ENCODE data around the gene WDR86.

Gene WDR86

DNA sequence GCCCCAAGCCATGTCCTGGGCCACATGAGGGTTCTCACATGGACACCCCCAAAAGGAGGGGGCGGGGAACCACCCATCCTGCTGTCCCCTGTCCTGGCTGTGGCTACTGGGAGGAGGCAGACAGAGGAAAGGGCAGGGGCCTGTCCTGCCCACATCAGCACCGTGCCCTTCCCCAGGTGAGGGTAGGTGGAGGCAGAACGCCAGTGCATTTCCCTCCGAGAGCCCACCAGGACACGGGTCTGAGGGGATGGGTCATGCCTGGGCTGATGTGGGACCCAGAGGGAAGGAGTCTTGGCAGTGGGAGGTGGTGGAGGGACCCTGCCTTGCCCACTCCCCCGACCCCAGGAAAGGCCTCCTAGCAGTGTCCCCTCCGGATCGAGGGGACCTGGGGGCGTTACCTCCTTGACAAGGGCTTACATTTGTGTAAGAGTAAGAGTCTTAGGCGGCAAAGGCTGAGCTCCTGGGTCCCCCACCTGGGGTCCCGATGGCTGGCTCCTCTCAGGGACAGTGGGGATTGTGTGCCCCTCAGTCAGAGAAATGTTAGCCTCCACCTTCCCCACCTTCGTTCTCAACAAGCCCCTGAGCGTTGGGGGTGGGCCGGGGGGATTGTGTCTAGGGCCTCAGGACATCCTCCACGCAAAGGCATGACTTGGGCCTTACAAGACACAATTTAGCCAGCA, 24.0 kb upstream of the WDR86 start:
- no peak overlapping the region for H3K4me2 ChIP-seq (ENCODE audit: low read length)
- no peaks in the 10 kb centered on the region for H3F3A ChIP-seq (ENCODE audit: insufficient read depth, low read length)
- H3K9ac ChIP-seq (ENCODE audit: low read length), result no peak overlapping the region
- peaks cover 6% of the 10 kb centered on the region; the same call in 1 of the 2 replicates for H3K27me3 ChIP-seq (ENCODE audit: insufficient read depth, low read length)
- no peak for TF ChIP-seq EZH2 (IDR thresholded peaks at IDR 0.05; ENCODE audit: borderline replicate concordance, low read length)
- TF ChIP-seq, protein P1, sequence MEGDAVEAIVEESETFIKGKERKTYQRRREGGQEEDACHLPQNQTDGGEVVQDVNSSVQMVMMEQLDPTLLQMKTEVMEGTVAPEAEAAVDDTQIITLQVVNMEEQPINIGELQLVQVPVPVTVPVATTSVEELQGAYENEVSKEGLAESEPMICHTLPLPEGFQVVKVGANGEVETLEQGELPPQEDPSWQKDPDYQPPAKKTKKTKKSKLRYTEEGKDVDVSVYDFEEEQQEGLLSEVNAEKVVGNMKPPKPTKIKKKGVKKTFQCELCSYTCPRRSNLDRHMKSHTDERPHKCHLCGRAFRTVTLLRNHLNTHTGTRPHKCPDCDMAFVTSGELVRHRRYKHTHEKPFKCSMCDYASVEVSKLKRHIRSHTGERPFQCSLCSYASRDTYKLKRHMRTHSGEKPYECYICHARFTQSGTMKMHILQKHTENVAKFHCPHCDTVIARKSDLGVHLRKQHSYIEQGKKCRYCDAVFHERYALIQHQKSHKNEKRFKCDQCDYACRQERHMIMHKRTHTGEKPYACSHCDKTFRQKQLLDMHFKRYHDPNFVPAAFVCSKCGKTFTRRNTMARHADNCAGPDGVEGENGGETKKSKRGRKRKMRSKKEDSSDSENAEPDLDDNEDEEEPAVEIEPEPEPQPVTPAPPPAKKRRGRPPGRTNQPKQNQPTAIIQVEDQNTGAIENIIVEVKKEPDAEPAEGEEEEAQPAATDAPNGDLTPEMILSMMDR (IDR thresholded peaks at IDR 0.05; ENCODE audit: low read length), result no peak
- H3K4me3 ChIP-seq (ENCODE audit: low read depth, low read length, poor library complexity, severe bottlenecking), result no peak overlapping the region
- no peaks in the 10 kb centered on the region for H3K9me2 ChIP-seq (ENCODE audit: low read depth, low read length)
- no peaks in the 10 kb centered on the region for H3K36me3 ChIP-seq (ENCODE audit: insufficient read depth, low read length)
- H3K79me2 ChIP-seq (ENCODE audit: insufficient read depth, low read length), result no peaks in the 10 kb centered on the region
- no peak overlapping the region for H3K27ac ChIP-seq (ENCODE audit: low read depth, low read length, poor library complexity, severe bottlenecking)
- peaks cover 13% of the 10 kb centered on the region for H3K4me1 ChIP-seq (ENCODE audit: insufficient read depth, low read length, severe bottlenecking)
- no peaks in the 10 kb centered on the region for H3K9me3 ChIP-seq (ENCODE audit: low read length)
- no peaks in the 10 kb centered on the region for H4K20me1 ChIP-seq (ENCODE audit: insufficient read depth, low read length)
- no peak overlapping the region for H2AFZ ChIP-seq (ENCODE audit: low read length)

DNA sequence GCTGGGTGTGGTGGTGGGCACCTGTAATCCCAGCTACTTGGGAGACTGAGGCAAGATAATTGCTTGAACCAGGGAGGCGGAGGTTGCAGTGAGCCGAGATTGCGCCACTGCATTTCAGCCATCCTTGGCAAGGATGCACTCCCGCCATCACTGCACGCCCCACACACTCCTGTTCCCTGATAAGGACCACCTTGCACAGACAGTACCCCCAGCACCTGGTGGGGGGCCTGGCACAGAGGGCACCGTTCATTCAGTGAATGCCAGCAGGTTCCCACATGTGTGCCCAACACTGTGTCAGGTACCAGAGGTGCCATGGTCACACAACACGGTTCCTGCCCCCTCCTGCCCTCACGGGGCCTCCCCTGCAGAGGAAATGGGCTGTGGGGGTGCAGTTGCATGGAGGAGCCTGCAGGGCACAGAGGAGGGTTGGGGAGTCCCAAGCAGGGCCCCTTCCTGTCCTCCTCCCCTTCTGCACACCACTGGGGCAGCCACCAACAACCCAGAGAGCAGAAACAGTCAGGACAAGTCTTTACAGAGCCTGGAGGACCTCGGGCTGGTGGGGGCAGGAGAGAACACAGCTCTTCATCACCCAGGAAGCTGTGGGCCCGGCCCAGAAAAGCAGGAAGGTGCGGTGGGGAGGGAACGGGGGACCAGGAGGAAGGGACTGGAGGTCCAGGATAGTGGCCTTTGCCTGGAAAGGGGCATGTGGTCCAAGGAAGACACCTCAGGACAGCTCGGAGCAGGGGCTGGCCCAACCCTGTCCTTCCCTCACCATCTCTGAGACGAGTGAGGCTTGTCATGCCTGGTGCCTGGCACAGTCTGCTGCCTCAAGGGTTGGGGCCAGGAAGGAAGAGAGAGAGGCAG, 23.1 kb upstream of the WDR86 start:
- TF ChIP-seq, protein P1 (IDR thresholded peaks at IDR 0.05; ENCODE audit: low read length), result 0 out of 2 replicates have a peak, but pooled peaks have one; percentile 12
- TF ChIP-seq EZH2 (IDR thresholded peaks at IDR 0.05; ENCODE audit: borderline replicate concordance, low read length), result no peak
- Histone ChIP-seq H3K36me3 (ENCODE audit: insufficient read depth, low read length) (no peaks in the 10 kb centered on the region), H3K27ac (ENCODE audit: low read depth, low read length, poor library complexity, severe bottlenecking) (no peak overlapping the region)

DNA sequence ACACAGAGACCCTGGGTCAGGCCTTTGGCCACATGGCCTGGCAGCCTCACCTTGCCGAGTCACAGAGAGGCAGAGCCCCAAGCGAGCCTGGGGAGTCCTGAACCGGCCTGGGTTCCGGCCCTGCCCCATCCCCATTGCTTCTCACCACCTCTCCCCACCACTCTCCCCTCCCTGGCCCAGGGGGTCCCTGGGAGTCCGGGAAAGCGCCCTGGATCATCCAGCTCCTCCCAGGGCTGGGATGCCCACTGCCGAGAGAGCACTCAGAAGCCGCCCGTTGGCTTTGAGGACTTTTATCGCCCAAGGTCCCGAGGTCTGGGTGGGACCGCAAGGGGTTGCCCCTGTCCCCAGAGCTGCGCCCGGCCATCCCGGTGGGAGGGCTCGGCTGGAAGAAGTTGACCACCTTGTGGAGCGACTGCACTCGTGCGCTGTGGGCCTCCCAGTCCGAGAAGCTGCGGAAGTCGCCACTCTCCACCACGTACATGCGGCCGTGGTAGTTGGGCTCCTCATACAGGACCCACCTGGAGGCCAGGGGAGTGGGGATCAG, 22.0 kb upstream of the WDR86 start:
- H3K79me2 ChIP-seq (ENCODE audit: insufficient read depth, low read length), result no peaks in the 10 kb centered on the region
- H3K4me3 ChIP-seq (ENCODE audit: low read depth, low read length, poor library complexity, severe bottlenecking), result no peak overlapping the region
- TF ChIP-seq, protein P1 (IDR thresholded peaks at IDR 0.05; ENCODE audit: low read length), result no peak
- no peak for TF ChIP-seq EZH2 (IDR thresholded peaks at IDR 0.05; ENCODE audit: borderline replicate concordance, low read length)
- H4K20me1 ChIP-seq (ENCODE audit: insufficient read depth, low read length), result no peaks in the 10 kb centered on the region
- peaks cover 13% of the 10 kb centered on the region; the same call in 1 of the 2 replicates for H3K27me3 ChIP-seq (ENCODE audit: insufficient read depth, low read length)
- H3K27ac ChIP-seq (ENCODE audit: low read depth, low read length, poor library complexity, severe bottlenecking), result no peak overlapping the region
- H2AFZ ChIP-seq (ENCODE audit: low read length), result no peak overlapping the region
- no peaks in the 10 kb centered on the region for H3K9me2 ChIP-seq (ENCODE audit: low read depth, low read length)
- no peaks in the 10 kb centered on the region for H3K36me3 ChIP-seq (ENCODE audit: insufficient read depth, low read length)
- H3K4me2 ChIP-seq (ENCODE audit: low read length), result no peak overlapping the region
- no peak overlapping the region for H3K9ac ChIP-seq (ENCODE audit: low read length)
- no peaks in the 10 kb centered on the region for H3K9me3 ChIP-seq (ENCODE audit: low read length)
- peaks cover 13% of the 10 kb centered on the region for H3K4me1 ChIP-seq (ENCODE audit: insufficient read depth, low read length, severe bottlenecking)
- no peaks in the 10 kb centered on the region for H3F3A ChIP-seq (ENCODE audit: insufficient read depth, low read length)

More for the DNA sequence above, 23.1 kb upstream of the WDR86 start:
- Histone ChIP-seq H3K4me3 (ENCODE audit: low read depth, low read length, poor library complexity, severe bottlenecking) (no peak overlapping the region), H3K9me2 (ENCODE audit: low read depth, low read length) (no peaks in the 10 kb centered on the region), H3K27me3 (ENCODE audit: insufficient read depth, low read length) (peaks cover 6% of the 10 kb centered on the region; the same call in 1 of the 2 replicates), H3K9me3 (ENCODE audit: low read length) (no peaks in the 10 kb centered on the region), H2AFZ (ENCODE audit: low read length) (no peak overlapping the region), H4K20me1 (ENCODE audit: insufficient read depth, low read length) (no peaks in the 10 kb centered on the region), H3F3A (ENCODE audit: insufficient read depth, low read length) (no peaks in the 10 kb centered on the region), H3K79me2 (ENCODE audit: insufficient read depth, low read length) (no peaks in the 10 kb centered on the region), H3K9ac (ENCODE audit: low read length) (no peak overlapping the region), H3K4me1 (ENCODE audit: insufficient read depth, low read length, severe bottlenecking) (peaks cover 13% of the 10 kb centered on the region), H3K4me2 (ENCODE audit: low read length) (no peak overlapping the region)
